Measurements from ENCODE around the gene ZDHHC3.

ZDHHC3 gene

DNA sequence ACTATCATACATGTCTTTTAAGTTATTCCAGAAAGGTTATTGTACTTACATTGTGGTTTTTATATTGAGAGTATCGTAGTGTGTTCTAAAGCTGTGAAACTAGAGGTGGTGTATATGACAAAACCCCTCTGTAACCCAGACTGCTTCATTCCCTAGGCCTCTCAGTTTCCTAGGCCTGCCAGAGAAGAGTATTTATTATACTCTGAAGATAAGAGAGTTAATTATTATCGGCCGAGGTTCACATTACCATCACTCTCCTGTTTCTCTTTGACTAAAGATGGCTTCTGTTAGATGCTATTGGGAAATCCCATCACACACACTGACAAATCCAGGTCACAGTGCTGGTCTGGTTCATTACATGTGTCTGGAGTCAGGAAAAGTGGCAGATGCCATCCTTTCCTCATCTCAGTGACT lies 20.6 kb upstream of the ZDHHC3 start:
- TF ChIP-seq, protein P1, sequence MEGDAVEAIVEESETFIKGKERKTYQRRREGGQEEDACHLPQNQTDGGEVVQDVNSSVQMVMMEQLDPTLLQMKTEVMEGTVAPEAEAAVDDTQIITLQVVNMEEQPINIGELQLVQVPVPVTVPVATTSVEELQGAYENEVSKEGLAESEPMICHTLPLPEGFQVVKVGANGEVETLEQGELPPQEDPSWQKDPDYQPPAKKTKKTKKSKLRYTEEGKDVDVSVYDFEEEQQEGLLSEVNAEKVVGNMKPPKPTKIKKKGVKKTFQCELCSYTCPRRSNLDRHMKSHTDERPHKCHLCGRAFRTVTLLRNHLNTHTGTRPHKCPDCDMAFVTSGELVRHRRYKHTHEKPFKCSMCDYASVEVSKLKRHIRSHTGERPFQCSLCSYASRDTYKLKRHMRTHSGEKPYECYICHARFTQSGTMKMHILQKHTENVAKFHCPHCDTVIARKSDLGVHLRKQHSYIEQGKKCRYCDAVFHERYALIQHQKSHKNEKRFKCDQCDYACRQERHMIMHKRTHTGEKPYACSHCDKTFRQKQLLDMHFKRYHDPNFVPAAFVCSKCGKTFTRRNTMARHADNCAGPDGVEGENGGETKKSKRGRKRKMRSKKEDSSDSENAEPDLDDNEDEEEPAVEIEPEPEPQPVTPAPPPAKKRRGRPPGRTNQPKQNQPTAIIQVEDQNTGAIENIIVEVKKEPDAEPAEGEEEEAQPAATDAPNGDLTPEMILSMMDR (IDR thresholded peaks at IDR 0.05; ENCODE audit: insufficient read depth, low read depth, low read length, missing control alignments): no peak
- no peak overlapping the region for H3K4me3 ChIP-seq (ENCODE audit: low read depth, low read length)
- DNase-seq (ENCODE audit: low read depth): no peak

DNA sequence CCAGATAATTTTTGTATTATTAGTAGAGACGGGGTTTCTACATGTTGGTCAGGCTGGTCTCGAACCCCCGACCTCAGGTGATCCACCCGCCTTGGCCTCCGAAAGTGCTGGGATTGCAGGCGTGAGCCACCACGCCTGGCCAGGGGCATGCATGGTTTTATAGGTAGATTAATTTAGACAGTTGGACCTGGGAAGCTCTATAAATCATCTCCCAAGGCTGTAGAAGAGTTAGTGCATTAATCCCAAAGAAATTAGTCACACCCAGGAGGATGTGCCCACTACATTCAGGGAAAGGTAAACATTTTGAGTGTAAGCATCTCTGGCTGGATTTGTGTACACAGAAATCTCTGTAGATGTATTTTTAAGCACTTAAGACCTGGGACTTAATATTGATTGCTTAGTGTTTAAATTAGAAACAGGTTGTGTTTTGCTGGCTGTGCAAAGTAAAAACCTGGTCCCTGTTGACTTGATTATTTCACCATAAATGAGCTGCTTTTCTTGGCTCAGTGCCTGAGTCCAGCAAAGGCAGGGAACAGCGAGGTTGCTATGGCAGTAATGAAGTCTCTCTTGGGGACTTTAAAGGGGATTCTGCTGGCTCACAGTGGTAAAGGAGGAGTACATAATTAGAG lies 19.3 kb upstream of the ZDHHC3 start:
- DNase-seq (ENCODE audit: low read depth): no peak
- TF ChIP-seq, protein P1 (IDR thresholded peaks at IDR 0.05; ENCODE audit: insufficient read depth, low read depth, low read length, missing control alignments): no peak
- no peak overlapping the region for H3K4me3 ChIP-seq (ENCODE audit: low read depth, low read length)

DNA sequence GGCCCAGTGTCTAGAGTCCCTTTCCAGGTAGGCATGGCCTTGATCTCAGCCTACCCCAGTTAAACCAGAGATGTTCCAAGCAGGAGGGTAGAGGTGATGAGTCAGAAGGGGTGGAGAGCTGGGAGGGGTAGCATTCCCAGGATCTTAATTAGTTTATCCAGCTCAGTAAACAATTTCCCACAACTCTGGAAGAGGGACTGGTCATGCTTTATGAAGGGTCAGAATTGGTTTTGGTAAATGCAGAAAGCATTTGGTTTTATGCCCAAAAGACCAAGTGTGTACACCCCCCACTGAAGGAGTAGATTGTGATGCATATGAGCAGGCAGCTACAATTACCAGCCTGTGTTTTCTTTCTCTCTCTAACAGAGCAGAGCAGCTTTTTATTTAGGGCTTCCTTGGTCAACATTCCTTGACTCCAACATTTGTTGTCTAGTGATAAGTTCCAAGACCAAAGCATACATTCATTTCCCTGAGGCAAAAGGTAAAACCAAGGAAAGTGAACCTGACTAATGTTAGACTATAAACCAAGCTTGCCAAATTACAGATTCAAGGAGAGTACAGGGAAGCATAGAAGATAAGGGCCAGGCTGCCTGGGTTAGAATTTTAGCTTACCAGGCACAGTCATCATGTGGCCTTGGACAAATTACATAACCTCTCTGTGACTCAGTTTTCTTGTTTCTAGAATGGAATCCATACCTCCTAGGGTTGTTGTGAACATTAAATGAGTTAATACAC lies 17.7 kb upstream of the ZDHHC3 start:
- no peak for DNase-seq (ENCODE audit: low read depth)
- TF ChIP-seq, protein P1 (IDR thresholded peaks at IDR 0.05; ENCODE audit: insufficient read depth, low read depth, low read length, missing control alignments): no peak
- no peak overlapping the region for H3K4me3 ChIP-seq (ENCODE audit: low read depth, low read length)

DNA sequence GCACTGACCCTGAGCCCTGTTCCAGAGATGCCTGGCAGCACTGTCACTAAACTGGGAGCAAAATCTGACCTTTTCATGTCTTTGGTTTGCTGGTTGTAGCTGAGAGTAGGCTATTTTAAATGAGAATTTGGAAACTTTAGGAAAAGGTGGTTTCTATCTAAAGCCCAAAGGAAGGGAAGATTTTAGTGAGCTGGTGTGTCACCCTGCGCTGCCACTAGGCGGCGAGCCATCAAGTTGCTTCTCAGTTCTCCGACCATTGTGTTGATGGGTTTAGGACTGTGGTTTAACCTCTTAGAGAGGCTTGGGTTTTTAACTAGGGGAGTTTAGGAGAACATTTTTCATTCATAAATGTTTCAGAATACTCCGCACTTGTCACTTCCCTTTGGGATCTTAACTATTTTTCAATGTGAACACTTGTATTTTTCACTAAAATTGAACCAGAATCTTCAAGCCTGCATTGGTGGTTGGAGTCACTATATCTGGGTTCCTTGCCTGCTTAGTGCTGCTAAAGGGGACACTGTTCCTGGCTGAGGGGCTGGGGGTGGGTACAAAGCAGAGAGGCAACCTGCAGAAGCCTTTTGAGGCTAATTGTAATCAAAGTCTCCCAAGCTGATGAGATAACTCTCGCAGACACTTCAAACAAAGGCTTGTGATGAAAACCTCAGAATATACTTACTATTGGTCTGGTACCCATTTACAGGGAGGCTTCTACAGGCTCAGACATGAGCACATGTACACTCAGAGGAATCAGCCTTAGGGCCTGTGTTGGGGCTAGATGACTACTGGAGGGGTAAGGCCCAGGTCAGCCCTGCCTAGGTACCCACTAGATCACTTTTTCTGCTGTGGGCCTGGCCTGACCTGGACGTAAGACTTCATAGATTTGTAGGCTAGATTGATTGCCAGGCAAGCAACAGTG lies 16.8 kb upstream of the ZDHHC3 start:
- TF ChIP-seq, protein P1 (IDR thresholded peaks at IDR 0.05; ENCODE audit: insufficient read depth, low read depth, low read length, missing control alignments): peak; percentile 78
- no peak overlapping the region for H3K4me3 ChIP-seq (ENCODE audit: low read depth, low read length)
- no peak for DNase-seq (ENCODE audit: low read depth)

DNA sequence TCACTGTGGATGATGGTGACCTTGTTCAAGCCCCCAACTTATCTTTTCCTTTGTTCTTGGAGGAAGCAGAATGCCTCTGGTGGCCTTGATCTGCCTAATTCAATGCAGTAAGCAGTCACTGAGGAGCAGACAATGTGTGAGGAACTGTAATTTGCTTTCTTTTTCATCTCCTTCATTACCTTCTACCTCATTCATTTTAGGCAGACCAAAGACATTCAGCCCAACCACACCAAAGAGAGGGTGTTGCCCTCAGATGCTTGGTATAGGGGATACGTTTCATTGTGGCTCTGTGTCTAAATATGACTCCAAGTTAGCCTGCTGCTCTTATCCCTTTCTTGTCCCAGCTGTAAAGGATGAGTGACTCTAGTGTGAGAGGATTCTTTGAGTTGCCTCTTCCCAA lies 15.4 kb upstream of the ZDHHC3 start:
- TF ChIP-seq, protein P1 (IDR thresholded peaks at IDR 0.05; ENCODE audit: insufficient read depth, low read depth, low read length, missing control alignments): no peak
- no peak for DNase-seq (ENCODE audit: low read depth)
- no peak overlapping the region for H3K4me3 ChIP-seq (ENCODE audit: low read depth, low read length)

DNA sequence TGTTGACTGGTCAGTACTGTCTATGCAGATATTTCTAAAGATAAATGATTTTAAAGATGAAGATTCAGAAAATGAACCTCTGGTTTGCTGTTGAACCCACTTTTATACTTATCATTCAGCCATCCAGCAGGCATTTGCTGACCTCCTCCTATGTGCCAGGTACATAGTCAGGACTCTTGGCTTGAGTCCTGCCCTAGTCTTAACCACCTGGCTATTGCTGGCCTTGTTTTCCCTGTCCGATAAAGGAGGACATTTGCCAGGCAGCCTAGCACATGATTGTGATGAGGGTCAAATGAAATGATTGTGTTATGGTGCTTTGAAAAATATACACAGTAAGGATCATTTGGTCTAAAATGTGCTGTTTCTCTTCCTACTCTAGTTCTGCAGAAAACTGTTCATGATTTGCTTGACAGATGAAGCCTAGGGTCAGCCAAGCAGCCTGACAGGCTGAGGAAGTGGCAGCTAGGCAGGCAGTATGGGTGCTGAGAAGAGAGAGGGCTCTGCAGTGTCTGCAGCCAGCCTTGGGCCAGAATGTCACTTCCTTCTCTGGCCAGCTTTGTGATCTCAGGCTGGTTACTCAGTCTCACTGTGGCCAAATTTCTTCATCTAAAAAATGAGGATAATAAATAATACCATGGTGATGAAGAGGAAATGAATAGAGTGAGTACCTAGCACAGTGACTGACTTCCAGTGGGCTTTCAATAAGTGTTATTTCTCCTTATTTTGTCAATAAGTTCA lies 13.8 kb upstream of the ZDHHC3 start:
- H3K4me3 ChIP-seq (ENCODE audit: low read depth, low read length): no peak overlapping the region
- no peak for DNase-seq (ENCODE audit: low read depth)
- TF ChIP-seq, protein P1 (IDR thresholded peaks at IDR 0.05; ENCODE audit: insufficient read depth, low read depth, low read length, missing control alignments): no peak

Measured in GM12865 (cell line).